ENCODE measurements around the gene OSBPL2.

OSBPL2 gene

DNA sequence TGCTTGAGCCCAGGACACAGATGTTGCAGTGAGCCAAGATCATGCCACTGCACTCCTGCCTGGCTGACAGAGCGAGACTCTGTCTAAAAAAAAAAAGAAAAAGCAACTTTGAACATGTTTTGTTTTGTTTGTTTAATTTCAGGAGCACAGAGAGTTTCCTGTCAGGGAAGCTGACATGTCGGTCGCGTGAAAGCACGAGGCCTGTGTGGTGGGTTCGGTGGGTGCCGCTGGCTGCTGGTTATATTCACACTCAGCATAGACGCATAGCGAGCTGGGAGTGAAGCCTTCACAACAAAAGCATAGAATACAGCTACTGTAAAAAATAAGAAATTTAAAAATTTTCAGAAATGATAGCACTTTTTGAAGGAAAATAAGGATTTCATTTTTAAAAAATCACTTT, 41.0 kb upstream of the OSBPL2 start:
- TF ChIP-seq CREB1 (IDR thresholded peaks at IDR 0.05; ENCODE audit: low read depth) (no peak), FOXM1 (IDR thresholded peaks at IDR 0.05; ENCODE audit: borderline replicate concordance, low read depth) (no peak), EP300 (IDR thresholded peaks at IDR 0.05; ENCODE audit: borderline replicate concordance) (no peak), RAD21 (IDR thresholded peaks at IDR 0.05; ENCODE audit: low read depth) (no peak), TEAD4 (IDR thresholded peaks at IDR 0.05) (no peak), CEBPB (IDR thresholded peaks at IDR 0.05) (no peak), NFIC (IDR thresholded peaks at IDR 0.05) (no peak), EGR1 (IDR thresholded peaks at IDR 0.05) (no peak), YY1 (IDR thresholded peaks at IDR 0.05; ENCODE audit: low read depth) (no peak), TCF12 (IDR thresholded peaks at IDR 0.05; ENCODE audit: low read depth) (no peak), TAF1 (IDR thresholded peaks at IDR 0.05; ENCODE audit: low read depth) (no peak), ZBTB7A (IDR thresholded peaks at IDR 0.05; ENCODE audit: low read depth) (no peak)
- TF ChIP-seq, protein P1, sequence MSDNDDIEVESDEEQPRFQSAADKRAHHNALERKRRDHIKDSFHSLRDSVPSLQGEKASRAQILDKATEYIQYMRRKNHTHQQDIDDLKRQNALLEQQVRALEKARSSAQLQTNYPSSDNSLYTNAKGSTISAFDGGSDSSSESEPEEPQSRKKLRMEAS (IDR thresholded peaks at IDR 0.05), result no peak
- TF ChIP-seq, protein P2, sequence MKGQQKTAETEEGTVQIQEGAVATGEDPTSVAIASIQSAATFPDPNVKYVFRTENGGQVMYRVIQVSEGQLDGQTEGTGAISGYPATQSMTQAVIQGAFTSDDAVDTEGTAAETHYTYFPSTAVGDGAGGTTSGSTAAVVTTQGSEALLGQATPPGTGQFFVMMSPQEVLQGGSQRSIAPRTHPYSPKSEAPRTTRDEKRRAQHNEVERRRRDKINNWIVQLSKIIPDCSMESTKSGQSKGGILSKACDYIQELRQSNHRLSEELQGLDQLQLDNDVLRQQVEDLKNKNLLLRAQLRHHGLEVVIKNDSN (IDR thresholded peaks at IDR 0.05), result no peak
- TF ChIP-seq, protein P3, sequence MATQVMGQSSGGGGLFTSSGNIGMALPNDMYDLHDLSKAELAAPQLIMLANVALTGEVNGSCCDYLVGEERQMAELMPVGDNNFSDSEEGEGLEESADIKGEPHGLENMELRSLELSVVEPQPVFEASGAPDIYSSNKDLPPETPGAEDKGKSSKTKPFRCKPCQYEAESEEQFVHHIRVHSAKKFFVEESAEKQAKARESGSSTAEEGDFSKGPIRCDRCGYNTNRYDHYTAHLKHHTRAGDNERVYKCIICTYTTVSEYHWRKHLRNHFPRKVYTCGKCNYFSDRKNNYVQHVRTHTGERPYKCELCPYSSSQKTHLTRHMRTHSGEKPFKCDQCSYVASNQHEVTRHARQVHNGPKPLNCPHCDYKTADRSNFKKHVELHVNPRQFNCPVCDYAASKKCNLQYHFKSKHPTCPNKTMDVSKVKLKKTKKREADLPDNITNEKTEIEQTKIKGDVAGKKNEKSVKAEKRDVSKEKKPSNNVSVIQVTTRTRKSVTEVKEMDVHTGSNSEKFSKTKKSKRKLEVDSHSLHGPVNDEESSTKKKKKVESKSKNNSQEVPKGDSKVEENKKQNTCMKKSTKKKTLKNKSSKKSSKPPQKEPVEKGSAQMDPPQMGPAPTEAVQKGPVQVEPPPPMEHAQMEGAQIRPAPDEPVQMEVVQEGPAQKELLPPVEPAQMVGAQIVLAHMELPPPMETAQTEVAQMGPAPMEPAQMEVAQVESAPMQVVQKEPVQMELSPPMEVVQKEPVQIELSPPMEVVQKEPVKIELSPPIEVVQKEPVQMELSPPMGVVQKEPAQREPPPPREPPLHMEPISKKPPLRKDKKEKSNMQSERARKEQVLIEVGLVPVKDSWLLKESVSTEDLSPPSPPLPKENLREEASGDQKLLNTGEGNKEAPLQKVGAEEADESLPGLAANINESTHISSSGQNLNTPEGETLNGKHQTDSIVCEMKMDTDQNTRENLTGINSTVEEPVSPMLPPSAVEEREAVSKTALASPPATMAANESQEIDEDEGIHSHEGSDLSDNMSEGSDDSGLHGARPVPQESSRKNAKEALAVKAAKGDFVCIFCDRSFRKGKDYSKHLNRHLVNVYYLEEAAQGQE (IDR thresholded peaks at IDR 0.05; ENCODE audit: low read depth), result no peak

DNA sequence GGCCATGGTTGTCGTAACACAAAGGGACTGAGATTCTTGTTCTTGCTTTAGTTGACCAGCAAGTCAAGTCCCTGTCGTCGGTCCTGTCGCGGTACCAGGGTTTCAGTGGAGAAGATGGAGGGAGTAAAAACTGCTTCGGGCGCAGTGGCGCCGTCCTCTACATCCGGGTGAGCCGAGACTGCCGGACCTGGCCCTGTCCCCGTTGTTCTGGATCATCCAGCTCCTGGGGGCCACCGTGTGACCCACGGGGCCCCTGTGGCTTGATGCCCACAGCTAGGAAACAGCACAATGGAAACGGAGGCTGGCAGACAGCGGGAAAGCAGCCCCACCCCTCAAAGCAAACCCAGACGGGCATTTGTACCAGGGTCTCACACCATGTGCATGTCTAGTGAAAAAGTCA, 40.5 kb upstream of the OSBPL2 start:
- TF ChIP-seq CREB1 (IDR thresholded peaks at IDR 0.05; ENCODE audit: low read depth) (no peak), EGR1 (IDR thresholded peaks at IDR 0.05) (no peak), TCF12 (IDR thresholded peaks at IDR 0.05; ENCODE audit: low read depth) (no peak), YY1 (IDR thresholded peaks at IDR 0.05; ENCODE audit: low read depth) (no peak), TAF1 (IDR thresholded peaks at IDR 0.05; ENCODE audit: low read depth) (no peak), NFIC (IDR thresholded peaks at IDR 0.05) (no peak), FOXM1 (IDR thresholded peaks at IDR 0.05; ENCODE audit: borderline replicate concordance, low read depth) (no peak)
- TF ChIP-seq, protein P2 (IDR thresholded peaks at IDR 0.05), result no peak

DNA sequence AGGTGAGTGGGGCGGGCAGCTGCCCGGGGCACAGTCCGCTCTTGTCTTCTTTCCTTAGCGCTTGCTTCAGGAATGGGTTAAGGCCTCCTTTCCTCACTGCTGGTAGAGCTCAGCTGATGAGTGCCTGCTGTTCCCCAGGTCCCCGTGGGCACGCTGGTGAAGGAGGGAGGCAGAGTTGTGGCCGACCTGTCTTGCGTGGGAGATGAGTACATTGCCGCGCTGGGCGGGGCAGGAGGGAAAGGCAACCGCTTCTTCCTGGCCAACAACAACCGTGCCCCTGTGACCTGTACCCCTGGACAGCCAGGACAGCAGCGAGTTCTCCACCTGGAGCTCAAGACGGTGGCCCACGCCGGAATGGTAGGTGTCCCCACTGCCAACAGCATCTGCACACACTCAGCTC, 39.8 kb upstream of the OSBPL2 start:
- TF ChIP-seq NFIC (IDR thresholded peaks at IDR 0.05) (no peak), TCF12 (IDR thresholded peaks at IDR 0.05; ENCODE audit: low read depth) (no peak), TEAD4 (IDR thresholded peaks at IDR 0.05) (no peak), EP300 (IDR thresholded peaks at IDR 0.05; ENCODE audit: borderline replicate concordance) (no peak), CEBPB (IDR thresholded peaks at IDR 0.05) (no peak), EGR1 (IDR thresholded peaks at IDR 0.05) (no peak), CREB1 (IDR thresholded peaks at IDR 0.05; ENCODE audit: low read depth) (no peak), FOXM1 (IDR thresholded peaks at IDR 0.05; ENCODE audit: borderline replicate concordance, low read depth) (no peak), ZBTB7A (IDR thresholded peaks at IDR 0.05; ENCODE audit: low read depth) (no peak), TAF1 (IDR thresholded peaks at IDR 0.05; ENCODE audit: low read depth) (no peak), RAD21 (IDR thresholded peaks at IDR 0.05; ENCODE audit: low read depth) (no peak), YY1 (IDR thresholded peaks at IDR 0.05; ENCODE audit: low read depth) (no peak)
- TF ChIP-seq, protein P1 (IDR thresholded peaks at IDR 0.05), result no peak
- TF ChIP-seq, protein P3 (IDR thresholded peaks at IDR 0.05; ENCODE audit: low read depth), result no peak
- TF ChIP-seq, protein P2 (IDR thresholded peaks at IDR 0.05), result no peak

DNA sequence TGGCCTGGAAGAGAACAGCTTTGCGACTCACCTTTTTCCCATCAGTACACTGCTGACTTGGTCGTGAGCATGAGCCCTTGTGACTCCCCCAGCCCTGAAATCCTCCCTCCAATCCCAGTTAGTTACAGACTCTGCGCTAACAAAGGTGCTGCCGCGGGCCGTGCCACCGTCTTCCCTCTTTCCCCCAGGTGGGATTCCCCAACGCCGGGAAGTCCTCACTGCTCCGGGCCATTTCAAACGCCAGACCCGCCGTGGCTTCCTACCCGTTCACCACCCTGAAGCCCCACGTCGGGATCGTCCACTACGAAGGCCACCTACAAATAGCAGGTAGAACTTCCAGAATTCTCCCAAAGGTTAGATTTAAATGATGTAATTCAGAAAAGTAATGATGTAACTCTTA, 39.4 kb upstream of the OSBPL2 start:
- TF ChIP-seq RAD21 (IDR thresholded peaks at IDR 0.05; ENCODE audit: low read depth) (no peak), TCF12 (IDR thresholded peaks at IDR 0.05; ENCODE audit: low read depth) (no peak)

DNA sequence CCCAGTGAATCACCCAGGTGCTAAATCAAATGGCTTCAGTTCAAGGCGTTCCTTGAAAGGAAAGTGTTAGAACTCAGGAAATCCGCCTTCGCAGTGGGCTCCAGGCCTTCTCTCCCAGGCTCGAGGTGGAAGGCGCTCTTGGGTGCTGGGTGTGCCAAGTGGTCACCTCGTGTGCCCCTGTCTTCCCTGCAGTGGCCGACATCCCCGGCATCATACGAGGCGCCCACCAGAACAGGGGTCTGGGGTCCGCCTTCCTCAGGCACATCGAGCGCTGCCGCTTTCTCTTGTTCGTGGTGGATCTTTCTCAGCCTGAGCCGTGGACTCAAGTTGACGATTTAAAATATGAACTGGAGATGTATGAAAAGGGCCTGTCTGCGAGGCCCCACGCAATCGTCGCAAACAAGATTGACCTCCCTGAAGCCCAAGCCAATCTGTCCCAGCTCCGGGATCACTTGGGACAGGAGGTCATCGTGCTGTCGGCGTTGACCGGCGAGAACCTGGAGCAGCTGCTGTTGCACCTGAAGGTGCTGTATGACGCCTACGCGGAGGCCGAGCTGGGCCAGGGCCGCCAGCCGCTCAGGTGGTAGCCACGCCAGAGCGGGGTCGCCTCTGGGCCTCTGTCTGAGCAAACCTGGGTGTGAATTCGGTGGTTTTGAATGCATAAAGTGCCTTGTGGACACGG, 37.7 kb upstream of the OSBPL2 start:
- TF ChIP-seq TCF12 (IDR thresholded peaks at IDR 0.05; ENCODE audit: low read depth), result no peak
- TF ChIP-seq, protein P3 (IDR thresholded peaks at IDR 0.05; ENCODE audit: low read depth), result no peak
- TF ChIP-seq CREB1 (IDR thresholded peaks at IDR 0.05; ENCODE audit: low read depth), result no peak
- TF ChIP-seq FOXM1 (IDR thresholded peaks at IDR 0.05; ENCODE audit: borderline replicate concordance, low read depth), result no peak
- no peak for TF ChIP-seq ZBTB7A (IDR thresholded peaks at IDR 0.05; ENCODE audit: low read depth)
- no peak for TF ChIP-seq CEBPB (IDR thresholded peaks at IDR 0.05)
- TF ChIP-seq RAD21 (IDR thresholded peaks at IDR 0.05; ENCODE audit: low read depth), result no peak
- TF ChIP-seq, protein P2 (IDR thresholded peaks at IDR 0.05), result no peak
- no peak for TF ChIP-seq EP300 (IDR thresholded peaks at IDR 0.05; ENCODE audit: borderline replicate concordance)
- no peak for TF ChIP-seq YY1 (IDR thresholded peaks at IDR 0.05; ENCODE audit: low read depth)
- TF ChIP-seq TEAD4 (IDR thresholded peaks at IDR 0.05), result no peak
- TF ChIP-seq, protein P1 (IDR thresholded peaks at IDR 0.05), result no peak
- no peak for TF ChIP-seq NFIC (IDR thresholded peaks at IDR 0.05)

All from Ishikawa (cell line).